ENCODE measurements around the gene FFAR4.

FFAR4 gene

GRCh38 chr10:93565446-93565845 is 1.0 kb upstream of the FFAR4 start:
- WGBS = 74% methylated on average over 3 of the region's 3 CpGs
- no peaks in the 10 kb centered on the region for H3K36me3 ChIP-seq (ENCODE audit: control insufficient read depth in 1 of 2, insufficient read depth in 2 of 2, low read depth in 1 of 2, low read length in 2 of 2)
- DNase-seq = no peak
- no peak overlapping the region for H2BK5ac ChIP-seq (ENCODE audit: low read depth, low read length, poor library complexity, severe bottlenecking)
- H2BK120ac ChIP-seq (ENCODE audit: low read depth, low read length) = no peak overlapping the region
- no peak overlapping the region for H3K14ac ChIP-seq (ENCODE audit: low read length in 2 of 2)
- H2AK5ac ChIP-seq (ENCODE audit: low read length, severe bottlenecking) = no peak overlapping the region
- H3K4me3 ChIP-seq (ENCODE audit: insufficient read depth in 1 of 2, low read depth in 1 of 2, low read length in 2 of 2) = no peak overlapping the region
- no peaks in the 10 kb centered on the region for H3K9me3 ChIP-seq (ENCODE audit: control insufficient read depth, low read length)
- no peak overlapping the region for H2BK12ac ChIP-seq (ENCODE audit: low read length in 2 of 2)
- no peak overlapping the region for H3K18ac ChIP-seq (ENCODE audit: low read depth in 1 of 2, low read length in 2 of 2)
- H3K9ac ChIP-seq (ENCODE audit: low read length) = no peak overlapping the region
- H2BK15ac ChIP-seq (ENCODE audit: low read depth, poor library complexity, severe bottlenecking) = no peak overlapping the region
- H2AFZ ChIP-seq (ENCODE audit: low read depth, low read length) = no peak overlapping the region
- H3K79me1 ChIP-seq (replicated peaks; ENCODE audit: low read length, poor library complexity, severe bottlenecking) = no peaks in the 10 kb centered on the region
- H3K4me1 ChIP-seq (ENCODE audit: control insufficient read depth, insufficient read depth, low read depth, low read length) = peaks cover 11% of the 10 kb centered on the region
- H3K27ac ChIP-seq (ENCODE audit: low read length, poor library complexity, severe bottlenecking) = no peak overlapping the region
- H4K91ac ChIP-seq (ENCODE audit: low read length) = no peak overlapping the region
- H3K27me3 ChIP-seq (ENCODE audit: control insufficient read depth in 1 of 2, insufficient read depth in 1 of 2, low read length in 2 of 2) = peaks cover 63 to 87% of the 10 kb centered on the region in 2 experiments
- no peak overlapping the region for H3K4ac ChIP-seq (ENCODE audit: low read depth in 1 of 2, low read length in 2 of 2)
- no peak overlapping the region for H3K23ac ChIP-seq (ENCODE audit: low read length in 2 of 2)
- no peak overlapping the region for H3K4me2 ChIP-seq (ENCODE audit: low read length, poor library complexity, severe bottlenecking)
- H4K8ac ChIP-seq (ENCODE audit: low read length) = no peak overlapping the region

GRCh38 chr10:93567277-93568104 is 1.0 kb downstream of the FFAR4 start:
- Histone ChIP-seq H3K4ac (ENCODE audit: low read depth in 1 of 2, low read length in 2 of 2) (no peak overlapping the region), H3K4me1 (ENCODE audit: control insufficient read depth, insufficient read depth, low read depth, low read length) (peaks cover 11% of the 10 kb centered on the region), H3K23ac (ENCODE audit: low read length in 2 of 2) (no peak overlapping the region), H3K14ac (ENCODE audit: low read length in 2 of 2) (no peak overlapping the region), H3K4me2 (ENCODE audit: low read length, poor library complexity, severe bottlenecking) (no peak overlapping the region), H4K91ac (ENCODE audit: low read length) (no peak overlapping the region), H3K79me1 (replicated peaks; ENCODE audit: low read length, poor library complexity, severe bottlenecking) (no peaks in the 10 kb centered on the region), H3K27me3 (ENCODE audit: control insufficient read depth in 1 of 2, insufficient read depth in 1 of 2, low read length in 2 of 2) (peaks cover 78 to 88% of the 10 kb centered on the region in 2 experiments), H2BK5ac (ENCODE audit: low read depth, low read length, poor library complexity, severe bottlenecking) (no peak overlapping the region), H3K9ac (ENCODE audit: low read length) (no peak overlapping the region), H4K8ac (ENCODE audit: low read length) (no peak overlapping the region), H2AK5ac (ENCODE audit: low read length, severe bottlenecking) (no peak overlapping the region), H3K4me3 (ENCODE audit: insufficient read depth in 1 of 2, low read depth in 1 of 2, low read length in 2 of 2) (no peak overlapping the region), H3K9me3 (ENCODE audit: control insufficient read depth, low read length) (no peaks in the 10 kb centered on the region), H2BK15ac (ENCODE audit: low read depth, poor library complexity, severe bottlenecking) (no peak overlapping the region), H3K36me3 (ENCODE audit: control insufficient read depth in 1 of 2, insufficient read depth in 2 of 2, low read depth in 1 of 2, low read length in 2 of 2) (no peaks in the 10 kb centered on the region), H2BK120ac (ENCODE audit: low read depth, low read length) (no peak overlapping the region), H2BK12ac (ENCODE audit: low read length in 2 of 2) (no peak overlapping the region), H2AFZ (ENCODE audit: low read depth, low read length) (no peak overlapping the region), H3K27ac (ENCODE audit: low read length, poor library complexity, severe bottlenecking) (no peak overlapping the region), H3K18ac (ENCODE audit: low read depth in 1 of 2, low read length in 2 of 2) (no peak overlapping the region)
- no peak for DNase-seq
- 32% methylated on average over 24 of the region's 33 CpGs for WGBS

GRCh38 chr10:93568105-93568390 is 1.6 kb downstream of the FFAR4 start:
- no peak overlapping the region for H3K14ac ChIP-seq (ENCODE audit: low read length in 2 of 2)
- H3K4me3 ChIP-seq (ENCODE audit: insufficient read depth in 1 of 2, low read depth in 1 of 2, low read length in 2 of 2) = no peak overlapping the region
- H2BK120ac ChIP-seq (ENCODE audit: low read depth, low read length) = no peak overlapping the region
- no peak overlapping the region for H3K4ac ChIP-seq (ENCODE audit: low read depth in 1 of 2, low read length in 2 of 2)
- no peak overlapping the region for H4K8ac ChIP-seq (ENCODE audit: low read length)
- 16% methylated on average over 18 of the region's 21 CpGs for WGBS
- H2BK5ac ChIP-seq (ENCODE audit: low read depth, low read length, poor library complexity, severe bottlenecking) = no peak overlapping the region
- no peak overlapping the region for H2AK5ac ChIP-seq (ENCODE audit: low read length, severe bottlenecking)
- no peak overlapping the region for H2BK15ac ChIP-seq (ENCODE audit: low read depth, poor library complexity, severe bottlenecking)
- H4K91ac ChIP-seq (ENCODE audit: low read length) = no peak overlapping the region
- no peak overlapping the region for H2AFZ ChIP-seq (ENCODE audit: low read depth, low read length)
- H3K27ac ChIP-seq (ENCODE audit: low read length, poor library complexity, severe bottlenecking) = no peak overlapping the region
- H2BK12ac ChIP-seq (ENCODE audit: low read length in 2 of 2) = no peak overlapping the region
- H3K23ac ChIP-seq (ENCODE audit: low read length in 2 of 2) = no peak overlapping the region
- H3K36me3 ChIP-seq (ENCODE audit: control insufficient read depth in 1 of 2, insufficient read depth in 2 of 2, low read depth in 1 of 2, low read length in 2 of 2) = no peaks in the 10 kb centered on the region
- H3K4me1 ChIP-seq (ENCODE audit: control insufficient read depth, insufficient read depth, low read depth, low read length) = peaks cover 11% of the 10 kb centered on the region
- DNase-seq = no peak
- H3K18ac ChIP-seq (ENCODE audit: low read depth in 1 of 2, low read length in 2 of 2) = no peak overlapping the region
- no peak overlapping the region for H3K9ac ChIP-seq (ENCODE audit: low read length)
- no peaks in the 10 kb centered on the region for H3K79me1 ChIP-seq (replicated peaks; ENCODE audit: low read length, poor library complexity, severe bottlenecking)
- H3K4me2 ChIP-seq (ENCODE audit: low read length, poor library complexity, severe bottlenecking) = no peak overlapping the region
- no peaks in the 10 kb centered on the region for H3K9me3 ChIP-seq (ENCODE audit: control insufficient read depth, low read length)
- H3K27me3 ChIP-seq (ENCODE audit: control insufficient read depth in 1 of 2, insufficient read depth in 1 of 2, low read length in 2 of 2) = peaks cover 83 to 90% of the 10 kb centered on the region in 2 experiments

GRCh38 chr10:93570383-93570782 is 3.9 kb downstream of the FFAR4 start:
- no peak overlapping the region for H3K18ac ChIP-seq (ENCODE audit: low read depth in 1 of 2, low read length in 2 of 2)
- no peak overlapping the region for H3K23ac ChIP-seq (ENCODE audit: low read length in 2 of 2)
- H3K36me3 ChIP-seq (ENCODE audit: control insufficient read depth in 1 of 2, insufficient read depth in 2 of 2, low read depth in 1 of 2, low read length in 2 of 2) = no peaks in the 10 kb centered on the region
- no peak overlapping the region for H4K8ac ChIP-seq (ENCODE audit: low read length)
- no peak overlapping the region for H3K14ac ChIP-seq (ENCODE audit: low read length in 2 of 2)
- no peak overlapping the region for H2BK120ac ChIP-seq (ENCODE audit: low read depth, low read length)
- peaks cover 81 to 96% of the 10 kb centered on the region in 2 experiments for H3K27me3 ChIP-seq (ENCODE audit: control insufficient read depth in 1 of 2, insufficient read depth in 1 of 2, low read length in 2 of 2)
- WGBS = 27% methylated on average over 2 of the region's 3 CpGs
- no peak overlapping the region for H3K4ac ChIP-seq (ENCODE audit: low read depth in 1 of 2, low read length in 2 of 2)
- no peak overlapping the region for H2BK12ac ChIP-seq (ENCODE audit: low read length in 2 of 2)
- no peak overlapping the region for H3K27ac ChIP-seq (ENCODE audit: low read length, poor library complexity, severe bottlenecking)
- H3K4me1 ChIP-seq (ENCODE audit: control insufficient read depth, insufficient read depth, low read depth, low read length) = peaks cover 11% of the 10 kb centered on the region
- no peaks in the 10 kb centered on the region for H3K79me1 ChIP-seq (replicated peaks; ENCODE audit: low read length, poor library complexity, severe bottlenecking)
- no peak overlapping the region for H3K4me2 ChIP-seq (ENCODE audit: low read length, poor library complexity, severe bottlenecking)
- no peak overlapping the region for H4K91ac ChIP-seq (ENCODE audit: low read length)
- H2BK15ac ChIP-seq (ENCODE audit: low read depth, poor library complexity, severe bottlenecking) = no peak overlapping the region
- no peak overlapping the region for H3K9ac ChIP-seq (ENCODE audit: low read length)
- H3K9me3 ChIP-seq (ENCODE audit: control insufficient read depth, low read length) = peaks cover 3% of the 10 kb centered on the region
- H2AK5ac ChIP-seq (ENCODE audit: low read length, severe bottlenecking) = no peak overlapping the region
- H3K4me3 ChIP-seq (ENCODE audit: insufficient read depth in 1 of 2, low read depth in 1 of 2, low read length in 2 of 2) = no peak overlapping the region
- DNase-seq = no peak
- H2BK5ac ChIP-seq (ENCODE audit: low read depth, low read length, poor library complexity, severe bottlenecking) = no peak overlapping the region
- H2AFZ ChIP-seq (ENCODE audit: low read depth, low read length) = no peak overlapping the region

Data from mesenchymal stem cell (in vitro differentiated cells and primary cell).